Forelimb muscle (tissue), 1 donor: Measurements from ENCODE around the gene ANKRD12. TPM values are rescaled to one million over a fixed set of nuclear protein-coding genes. Genes with fewer than 3 reads are reported as not detected.
A peak's percentile ranks its signal among the peaks of the same experiment; 100 is the strongest.

Experiments
- DNase-seq: peaks from one replicate; pipeline ENCODE4 v3.0.0-alpha.2; 2013; ENCODE audit warnings: low read depth
- polyA plus RNA-seq: library from polyadenylated mRNA; unstranded; fragments of 120-200 nt; gene quantifications from one replicate; pipeline ENCODE4 v1.2.1, GENCODE V29; 2013; ENCODE audit not compliant: insufficient read length

The ANKRD12 gene
- polyA plus RNA-seq, 1 donor, result 18.9 TPM

GRCh38 chr18:9184998-9185613 is 48.5 kb downstream of the ANKRD12 start:
- DNase-seq, result no peak

- DNase-seq, result no peak
Observed at GRCh38 chr18:9188359-9189231, 52.0 kb downstream of the ANKRD12 start.

GRCh38 chr18:9189491-9189890 is 52.9 kb downstream of the ANKRD12 start:
- no peak for DNase-seq

- no peak for DNase-seq
Observed at GRCh38 chr18:9191658-9192256, 55.2 kb downstream of the ANKRD12 start.

- DNase-seq, result no peak
Observed at GRCh38 chr18:9193031-9193430, 56.5 kb downstream of the ANKRD12 start.

- no peak for DNase-seq
Observed at GRCh38 chr18:9196568-9196967, 60.0 kb downstream of the ANKRD12 start.

GRCh38 chr18:9199681-9200080 is 63.1 kb downstream of the ANKRD12 start:
- DNase-seq, result no peak

- no peak for DNase-seq
Observed at GRCh38 chr18:9201224-9201623, 64.6 kb downstream of the ANKRD12 start.

- DNase-seq, result no peak
Observed at GRCh38 chr18:9204659-9205058, 68.1 kb downstream of the ANKRD12 start.

GRCh38 chr18:9206421-9206820 is 69.8 kb downstream of the ANKRD12 start:
- DNase-seq, result peak; percentile 17

- DNase-seq, result no peak
Observed at GRCh38 chr18:9209279-9209678, 72.7 kb downstream of the ANKRD12 start.

GRCh38 chr18:9210966-9211365 is 74.4 kb downstream of the ANKRD12 start:
- no peak for DNase-seq

GRCh38 chr18:9211955-9212354 is 75.4 kb downstream of the ANKRD12 start:
- DNase-seq, result no peak

- no peak for DNase-seq
Observed at GRCh38 chr18:9215221-9215933, 78.8 kb downstream of the ANKRD12 start.

GRCh38 chr18:9216459-9216858 is 79.9 kb downstream of the ANKRD12 start:
- no peak for DNase-seq

- DNase-seq, result no peak
Observed at GRCh38 chr18:9217743-9218451, 81.3 kb downstream of the ANKRD12 start.

- no peak for DNase-seq
Observed at GRCh38 chr18:9221040-9221439, 84.5 kb downstream of the ANKRD12 start.

GRCh38 chr18:9221661-9222060 is 85.1 kb downstream of the ANKRD12 start:
- no peak for DNase-seq

- DNase-seq, result no peak
Observed at GRCh38 chr18:9223356-9223755, 86.8 kb downstream of the ANKRD12 start.

- DNase-seq, result no peak
Observed at GRCh38 chr18:9226463-9226862, 89.9 kb downstream of the ANKRD12 start.

- DNase-seq, result no peak
Observed at GRCh38 chr18:9231852-9232486, 95.4 kb downstream of the ANKRD12 start.
